T-helper 1 cell (primary cell): ENCODE data around the gene OR2C3.
"Not testable (repeated sequence)": the region's sequence is repeated elsewhere in the genome, so short reads cannot be mapped to it uniquely, and the experiment has no call there.

Experiments used
- DNase-seq, 5 donors: peaks; one replicate each; pipeline ENCODE4 v3.0.0-alpha.2; 2012 to 2020
- total RNA-seq, 4 donors: gene quantifications; one replicate each; lab custom pipeline; 2026; lab: John Stamatoyannopoulos, UW

The OR2C3 gene
- total RNA-seq: 0 reads per million in 4 donors

DNA sequence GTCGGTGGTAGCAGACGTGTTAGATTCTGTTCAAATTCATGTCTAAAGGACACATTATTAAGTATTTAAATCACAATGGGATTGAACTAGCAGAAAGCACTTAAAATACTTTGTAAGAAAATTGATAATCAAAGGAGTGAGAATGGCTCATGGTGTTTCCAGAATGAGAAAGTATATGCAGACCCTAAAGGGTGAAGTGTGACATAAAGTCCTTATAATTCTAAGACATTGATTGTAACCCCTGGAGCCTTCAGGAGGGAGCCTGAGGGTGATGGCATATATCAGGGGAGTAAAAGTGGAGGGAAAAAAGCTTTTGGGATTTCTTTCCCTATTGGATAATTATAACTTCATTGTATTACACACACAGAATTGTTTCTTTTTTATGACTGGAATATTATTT lies at the start of gene OR2C3:
Gene OR2C3 (minus strand): TSS at position 101 of the 400 bp plus-strand sequence. CDS start 3,929 bp downstream, outside the sequence.
- no peak for DNase-seq

GRCh38 chr1:247578946-247579460 lies 42.8 kb upstream of the OR2C3 start:
- no peak for DNase-seq

- no peak for DNase-seq
Measured at GRCh38 chr1:247576514-247576913, 40.3 kb upstream of the OR2C3 start.

- DNase-seq: no peak
Measured at GRCh38 chr1:247574664-247575063, 38.4 kb upstream of the OR2C3 start.

DNA sequence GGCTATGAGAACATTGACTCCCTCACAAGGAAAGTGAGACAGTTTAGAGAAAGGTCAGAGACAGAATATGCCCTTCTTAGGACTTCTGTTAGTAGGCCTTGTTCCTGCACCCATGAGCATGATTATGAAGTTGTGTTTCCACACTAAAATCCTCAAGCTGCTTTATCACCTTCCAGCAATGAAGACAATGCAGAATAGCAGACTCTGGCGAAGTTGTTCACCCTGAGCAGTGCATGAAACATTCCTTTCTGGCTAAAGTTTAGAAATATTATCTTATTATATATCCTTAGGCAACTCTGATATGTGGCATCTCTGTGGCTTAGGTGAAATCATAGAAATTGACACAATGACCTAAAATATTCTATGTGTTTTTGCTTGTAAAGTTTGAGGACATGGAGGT lies 38.0 kb upstream of the OR2C3 start:
- no peak for DNase-seq

GRCh38 chr1:247562198-247562597 lies 26.0 kb upstream of the OR2C3 start:
- DNase-seq: no peak

- no peak for DNase-seq
Measured at GRCh38 chr1:247561711-247562110, 25.5 kb upstream of the OR2C3 start.

DNA sequence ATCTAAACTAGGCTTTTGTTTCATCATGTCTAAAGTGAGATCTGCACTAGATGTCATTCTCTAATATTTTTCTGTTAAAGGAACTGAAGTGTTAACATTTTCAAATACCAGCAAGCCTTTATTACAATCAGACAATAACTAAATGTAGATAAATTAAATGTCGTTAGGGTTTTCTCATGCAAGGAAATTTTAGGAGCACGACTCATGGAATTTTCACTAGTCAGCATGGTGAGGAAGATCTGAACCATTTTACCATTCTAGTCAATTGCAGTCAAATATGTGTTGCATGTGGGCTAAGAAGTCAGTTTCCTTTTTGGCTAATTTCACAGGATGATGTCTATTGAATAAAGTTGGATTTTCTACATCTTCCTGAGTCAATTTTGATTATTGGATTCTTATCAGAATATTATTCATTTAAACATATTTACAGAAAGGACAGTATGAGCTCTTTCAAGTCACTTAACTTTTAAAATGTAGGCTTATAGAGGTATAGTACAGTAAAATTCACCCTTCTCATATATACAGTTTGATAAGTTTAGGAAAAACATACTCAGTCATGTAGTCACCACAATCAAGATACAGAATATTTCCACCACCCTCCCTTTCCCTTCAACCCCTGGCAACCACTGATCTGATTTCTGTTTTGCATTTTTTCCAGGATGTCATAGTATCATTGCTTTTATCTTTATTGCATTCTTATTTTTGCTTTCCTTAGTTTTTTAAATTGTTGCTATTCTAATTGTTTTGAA lies 21.9 kb upstream of the OR2C3 start:
- DNase-seq: no peak

GRCh38 chr1:247552231-247552630 lies 16.0 kb upstream of the OR2C3 start:
- no peak for DNase-seq

- DNase-seq: no peak
Measured at GRCh38 chr1:247551721-247552120, 15.5 kb upstream of the OR2C3 start.

DNA sequence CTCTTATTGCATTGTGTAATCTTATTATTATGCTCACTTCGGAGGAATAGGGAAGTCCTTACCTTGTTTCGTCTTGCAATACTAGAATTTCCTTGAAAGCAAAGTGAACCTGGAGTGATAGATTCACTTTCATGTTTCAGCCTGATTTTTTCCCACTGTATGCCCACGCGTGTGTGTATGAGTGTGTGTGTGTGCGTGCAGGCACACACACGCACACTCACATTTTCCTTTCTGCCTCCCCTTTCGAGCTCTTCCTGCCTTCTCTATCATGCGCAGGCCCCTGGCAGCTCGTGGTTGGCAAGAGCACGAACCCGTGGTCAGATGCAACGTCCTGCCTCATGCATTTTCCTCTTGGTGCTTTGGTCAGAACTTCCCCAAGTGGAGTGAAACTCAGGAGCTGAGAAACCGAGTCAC lies 12.5 kb upstream of the OR2C3 start, which contains the start of gene GCSAML:
Gene GCSAML (plus strand): TSS at position 366 of the 414 bp plus-strand sequence. CDS start 58 bp downstream, outside the sequence.
- no peak for DNase-seq

- no peak for DNase-seq
Measured at GRCh38 chr1:247548092-247548491, 11.9 kb upstream of the OR2C3 start.

GRCh38 chr1:247542811-247543210 lies 6.6 kb upstream of the OR2C3 start:
- DNase-seq: no peak

- DNase-seq: no peak
Measured at GRCh38 chr1:247540581-247540980, 4.3 kb upstream of the OR2C3 start.

DNA sequence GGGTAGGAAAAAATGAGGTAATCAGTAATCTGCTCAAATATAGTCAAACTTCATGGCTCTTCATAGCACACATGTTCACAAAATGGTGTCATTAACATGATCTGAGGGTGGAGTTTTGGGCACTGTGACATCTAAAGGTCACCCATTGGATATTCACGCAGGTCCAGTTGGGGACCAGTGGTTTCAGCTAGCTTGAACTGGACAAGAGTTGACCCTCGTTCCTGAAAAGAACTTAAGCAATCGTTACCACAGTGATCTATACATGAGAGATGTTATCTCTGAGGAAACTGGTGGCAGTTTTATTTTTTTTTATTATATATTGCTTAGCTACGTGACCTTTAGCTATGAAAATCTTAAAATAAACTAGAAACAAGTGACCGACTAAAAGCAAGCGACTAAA lies 3.0 kb upstream of the OR2C3 start:
- no peak for DNase-seq

DNA sequence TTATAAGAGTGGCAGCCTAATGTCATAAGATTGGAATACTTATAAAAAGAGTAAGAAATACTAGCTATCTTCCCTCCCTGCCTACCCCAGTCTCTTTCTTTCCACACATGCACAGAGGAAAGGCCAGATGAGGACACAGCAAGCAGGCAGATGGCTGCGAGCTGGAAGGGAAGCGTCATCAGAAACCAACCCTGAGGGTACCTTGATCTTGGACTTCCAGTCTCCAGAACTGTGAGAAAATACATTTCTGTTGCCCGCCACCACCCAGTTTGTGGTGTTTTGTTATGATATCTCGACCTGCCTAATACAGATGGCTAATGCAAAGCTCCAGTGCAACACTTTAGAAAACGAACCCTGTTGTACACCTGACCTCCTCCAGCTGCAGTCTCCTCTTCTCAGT lies 2.3 kb upstream of the OR2C3 start:
- no peak for DNase-seq

DNA sequence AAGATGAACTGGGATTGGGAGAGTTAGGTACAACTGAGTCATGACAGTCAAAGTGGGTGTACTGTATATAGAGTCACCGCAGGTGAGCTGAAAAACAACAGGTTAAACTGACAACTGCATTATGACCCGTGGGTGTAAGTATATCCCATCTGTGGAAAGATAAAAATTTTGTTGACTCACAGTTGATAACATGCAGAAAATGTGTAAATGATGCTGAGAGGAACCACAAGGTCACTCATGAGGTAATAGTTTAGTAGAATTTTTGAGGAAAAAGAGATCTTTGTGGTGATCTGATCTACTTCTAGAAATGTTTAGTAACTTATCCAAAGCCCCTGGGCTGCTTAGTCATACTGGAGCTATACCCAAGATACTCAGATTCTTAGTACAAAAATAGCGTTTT lies 838 bp downstream of the OR2C3 start:
- no peak for DNase-seq

DNA sequence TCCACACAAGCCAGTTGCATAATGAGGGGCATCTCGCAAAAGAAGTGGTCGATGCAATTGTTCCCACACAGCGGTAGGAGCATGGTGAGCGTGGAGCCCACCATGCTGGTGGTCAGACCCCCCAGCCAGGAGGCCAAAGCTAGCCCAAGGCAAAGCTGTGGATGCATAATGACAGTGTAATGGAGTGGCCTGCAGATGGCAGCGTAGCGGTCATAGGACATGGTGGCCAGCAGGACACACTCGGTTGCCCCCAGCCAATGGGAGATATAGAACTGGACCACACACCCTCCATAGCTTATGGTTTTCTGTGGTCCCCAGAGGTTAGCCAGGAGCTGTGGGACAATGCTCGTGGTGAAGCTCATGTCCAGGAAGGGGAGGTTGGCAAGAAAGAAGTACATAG lies 4.3 kb downstream of the OR2C3 start:
- DNase-seq: no peak

DNA sequence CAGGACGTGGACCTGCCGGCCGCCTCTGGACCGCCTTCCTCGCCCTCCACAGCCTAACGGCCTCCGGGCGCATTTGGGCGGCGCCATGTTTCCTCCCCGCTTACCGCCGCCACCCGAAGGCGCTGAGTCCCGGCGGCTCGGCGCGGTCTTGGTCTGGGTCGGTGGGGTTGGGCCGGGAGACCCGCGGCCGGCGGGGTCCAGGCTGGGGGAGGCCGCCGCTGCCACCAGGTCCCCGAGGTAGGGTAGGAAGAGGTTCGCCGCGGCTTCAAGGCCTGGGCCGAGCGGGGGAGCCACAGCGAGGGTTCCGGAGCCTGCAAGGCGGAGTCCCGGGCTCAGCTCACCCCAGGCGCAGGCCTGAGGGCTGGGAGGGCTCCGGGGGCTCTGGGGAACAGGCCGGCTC lies 5.5 kb downstream of the OR2C3 start:
- no peak for DNase-seq

DNA sequence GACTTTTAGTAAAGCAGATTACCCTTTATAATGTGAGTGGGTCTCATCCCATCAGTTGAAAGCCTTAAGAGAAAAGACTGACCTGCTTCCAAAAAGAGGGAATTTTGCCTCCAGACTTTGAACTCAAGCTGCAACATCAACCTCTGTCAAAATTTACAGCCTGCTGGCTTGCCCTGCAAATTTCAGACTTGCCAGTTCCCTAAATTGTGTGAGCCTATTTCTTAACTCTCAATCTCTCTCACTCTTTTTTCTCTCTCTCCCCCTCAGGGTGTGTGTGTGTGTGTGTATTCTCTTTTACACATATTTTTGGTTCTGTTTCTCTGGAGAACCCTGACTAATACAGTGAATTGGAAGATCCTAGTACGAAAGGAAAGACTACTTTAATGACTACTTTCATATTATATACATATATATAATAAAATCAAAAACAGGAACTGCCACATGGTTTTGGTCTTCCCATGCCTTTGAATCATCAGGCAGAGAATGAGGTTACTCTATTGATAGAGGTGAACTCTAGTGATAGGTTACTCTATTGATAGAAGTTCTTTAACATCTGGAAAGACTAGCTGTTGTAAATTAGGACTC lies 6.4 kb downstream of the OR2C3 start:
- DNase-seq: no peak

GRCh38 chr1:247528812-247529474 lies 7.3 kb downstream of the OR2C3 start:
- no peak for DNase-seq

DNA sequence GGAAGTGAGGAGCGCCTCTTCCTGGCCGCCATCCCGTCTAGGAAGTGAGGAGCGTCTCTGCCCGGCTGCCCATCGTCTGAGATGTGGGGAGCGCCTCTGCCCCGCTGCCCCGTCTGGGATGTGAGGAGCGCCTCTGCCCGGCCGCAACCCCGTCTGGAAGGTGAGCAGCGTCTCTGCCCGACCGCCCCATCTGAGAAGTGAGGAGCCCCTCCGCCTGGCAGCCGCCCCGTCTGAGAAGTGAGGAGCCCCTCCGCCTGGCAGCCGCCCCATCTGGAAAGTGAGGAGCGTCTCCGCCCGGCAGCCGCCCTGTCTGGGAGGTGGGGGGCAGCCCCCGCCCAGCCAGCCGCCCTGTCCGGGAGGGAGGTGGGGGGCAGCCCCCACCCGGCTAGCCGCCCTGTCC lies 14.4 kb downstream of the OR2C3 start:
- DNase-seq: not testable (repeated sequence)

DNA sequence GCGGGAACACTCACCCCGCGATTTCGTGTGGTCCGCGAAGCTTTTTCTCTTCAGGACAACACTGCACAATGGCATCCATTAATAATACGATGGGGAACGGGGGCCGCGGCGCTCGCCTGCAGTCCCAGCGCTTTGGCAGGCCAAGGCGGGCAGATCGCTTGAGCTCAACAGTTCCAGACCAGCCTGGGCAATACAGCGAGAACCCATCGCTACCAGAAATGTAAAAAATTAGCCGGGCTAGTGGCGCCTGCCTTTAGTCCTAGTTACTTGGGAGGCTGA lies 17.7 kb downstream of the OR2C3 start:
- no peak for DNase-seq
